LoVo (cell line): ENCODE measurements around the gene ANKS1B.

ENCODE experiments used
- DNase-seq: peaks from one replicate; pipeline ENCODE4 v3.0.0-alpha.2; 2016; ENCODE audit warnings: low spot score

The ANKS1B gene

DNA sequence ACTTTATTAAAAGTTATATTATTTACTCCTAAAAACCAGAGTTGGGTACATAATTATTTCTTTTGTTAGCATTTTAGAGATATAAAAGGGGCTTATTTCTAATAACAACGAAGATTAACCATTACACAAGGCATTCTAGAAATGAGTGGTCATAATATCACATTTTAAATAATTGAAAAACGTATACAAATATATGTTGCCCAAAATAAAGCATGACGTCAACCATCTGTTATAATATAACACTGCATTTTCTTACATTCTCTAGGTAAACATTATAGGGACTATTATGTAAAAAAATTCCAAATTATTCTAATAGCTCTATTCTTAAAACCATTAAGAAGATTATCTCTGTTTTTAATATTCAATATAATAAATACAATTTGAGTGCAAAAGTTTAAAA is 792.2 kb downstream of the ANKS1B start:
- no peak for DNase-seq

DNA sequence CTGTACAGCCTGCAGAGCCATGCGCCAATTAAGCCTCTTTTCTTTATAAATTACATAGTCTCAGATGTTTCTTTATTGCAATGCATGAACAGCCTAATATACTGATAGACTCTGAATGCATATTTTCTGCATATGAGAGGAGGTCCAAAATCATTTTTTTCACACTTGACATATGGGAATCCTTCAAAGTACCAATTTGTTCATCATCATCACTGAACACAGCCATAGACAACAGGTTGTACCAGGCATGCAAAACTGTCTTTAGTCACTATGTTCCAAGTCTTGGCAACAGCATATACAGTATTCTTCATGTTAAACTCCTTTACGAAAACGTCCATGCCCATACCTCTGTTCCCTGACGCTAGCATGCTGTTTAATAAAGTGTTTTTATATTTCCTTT is 807.9 kb downstream of the ANKS1B start:
- DNase-seq: no peak

DNA sequence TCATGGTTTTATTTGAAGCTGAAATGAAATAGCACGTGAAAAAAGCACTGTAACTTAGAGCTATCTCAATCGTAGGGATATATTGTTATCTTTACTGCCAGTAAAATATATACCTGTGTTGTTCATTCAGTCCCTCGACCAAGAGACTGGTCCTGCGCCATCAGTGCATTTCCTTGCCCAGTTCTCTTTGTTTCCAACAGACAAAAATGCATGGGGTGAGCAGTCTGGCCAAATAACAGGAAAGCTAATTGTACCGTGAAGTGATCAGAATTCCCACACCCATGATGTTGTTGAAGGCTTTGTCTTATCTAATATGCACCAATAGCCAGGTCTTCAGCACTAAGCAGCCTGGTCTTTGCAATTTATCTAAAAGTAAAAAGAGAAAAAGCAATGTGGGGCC is 814.3 kb downstream of the ANKS1B start:
- no peak for DNase-seq

DNA sequence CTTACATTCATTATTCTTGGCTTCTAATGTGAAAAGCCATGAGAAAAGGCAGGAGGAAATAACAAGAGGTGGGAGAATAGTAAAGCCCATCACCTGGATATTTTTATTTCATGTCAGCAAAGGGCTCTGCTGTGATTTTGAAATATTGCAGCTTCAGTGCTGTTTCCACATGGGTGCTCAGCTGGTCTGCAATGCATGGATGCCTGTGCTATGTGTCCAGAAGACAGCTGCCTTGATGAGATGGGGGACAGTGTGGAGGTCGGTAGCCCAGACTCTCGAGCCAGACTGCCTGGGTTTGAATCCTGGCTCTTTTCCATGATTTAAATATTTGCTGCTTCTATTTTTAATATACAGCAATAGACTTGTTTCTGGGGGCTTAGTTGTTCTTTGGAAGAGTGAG is 814.7 kb downstream of the ANKS1B start:
- DNase-seq: no peak

DNA sequence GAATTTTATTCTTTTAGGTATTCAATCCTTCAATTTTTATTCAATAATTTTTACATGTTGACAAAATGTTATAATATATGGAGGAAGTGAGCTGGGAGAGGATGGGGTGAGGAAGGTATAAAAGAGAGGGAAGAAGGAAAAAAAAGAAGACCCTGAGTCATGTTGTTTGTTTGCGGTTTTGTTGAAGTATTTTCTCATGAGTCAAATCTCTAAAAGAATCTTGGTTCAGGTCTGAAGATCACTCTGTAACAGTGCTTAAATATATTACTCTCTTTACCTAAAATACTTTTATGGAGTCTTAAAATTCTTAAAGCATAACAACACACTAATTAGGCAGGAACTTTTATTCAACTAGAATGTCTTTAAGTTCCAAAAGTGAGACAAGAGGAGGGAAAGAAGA is 826.8 kb downstream of the ANKS1B start:
- DNase-seq: peak; percentile 55

DNA sequence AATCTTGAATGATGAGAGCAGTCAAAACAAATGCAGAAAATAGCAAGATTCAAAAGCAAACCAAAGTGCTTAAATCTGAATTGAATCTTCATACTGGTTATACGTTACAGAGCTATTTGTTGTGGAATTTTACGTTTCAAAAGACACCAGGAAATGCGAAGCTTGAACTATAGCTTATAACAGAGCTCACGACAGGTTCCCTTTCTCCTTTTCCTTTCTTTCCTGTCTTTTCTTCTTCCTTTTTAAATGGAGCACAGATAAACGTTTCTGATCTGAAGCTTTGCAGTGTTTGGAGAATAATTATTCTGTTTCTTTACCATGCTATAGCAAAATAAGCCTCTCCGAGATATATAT is 829.8 kb downstream of the ANKS1B start:
- DNase-seq: no peak

DNA sequence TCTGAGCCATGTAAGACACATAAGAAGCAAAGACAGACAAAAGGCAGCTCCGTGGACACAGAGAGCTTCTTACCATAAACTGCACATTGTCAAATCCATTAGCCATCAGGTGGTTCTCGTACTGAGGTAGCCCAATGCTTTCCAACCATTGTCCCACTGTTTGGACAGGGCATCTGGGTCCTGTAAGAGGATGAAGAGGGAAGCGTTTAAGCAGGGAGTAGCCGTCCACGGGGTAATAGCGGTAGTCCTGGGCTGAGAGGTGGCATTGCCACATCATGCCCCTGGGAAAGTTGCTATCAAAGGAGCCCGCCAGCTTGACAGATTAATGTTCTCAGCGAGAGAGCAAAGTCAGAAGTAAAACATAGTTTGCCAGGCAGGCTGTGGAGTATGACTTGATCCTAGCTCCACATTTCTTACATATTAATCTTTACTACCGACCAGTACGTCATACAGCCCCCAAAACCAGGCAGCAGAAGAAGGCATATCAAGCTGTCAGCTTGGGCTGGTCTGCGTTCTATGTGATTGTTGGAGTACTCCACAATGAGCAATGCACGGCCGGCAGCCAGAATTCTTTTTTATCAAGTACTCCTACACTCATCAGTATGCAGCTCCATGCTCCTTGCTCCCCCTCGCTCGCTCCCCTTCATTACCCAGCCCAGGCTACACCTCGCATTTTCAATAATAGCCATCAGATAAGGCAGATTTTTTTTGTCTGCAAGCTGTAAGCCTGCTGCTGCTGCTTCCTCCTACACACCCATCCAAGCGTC is 830.3 kb downstream of the ANKS1B start:
- DNase-seq: no peak

DNA sequence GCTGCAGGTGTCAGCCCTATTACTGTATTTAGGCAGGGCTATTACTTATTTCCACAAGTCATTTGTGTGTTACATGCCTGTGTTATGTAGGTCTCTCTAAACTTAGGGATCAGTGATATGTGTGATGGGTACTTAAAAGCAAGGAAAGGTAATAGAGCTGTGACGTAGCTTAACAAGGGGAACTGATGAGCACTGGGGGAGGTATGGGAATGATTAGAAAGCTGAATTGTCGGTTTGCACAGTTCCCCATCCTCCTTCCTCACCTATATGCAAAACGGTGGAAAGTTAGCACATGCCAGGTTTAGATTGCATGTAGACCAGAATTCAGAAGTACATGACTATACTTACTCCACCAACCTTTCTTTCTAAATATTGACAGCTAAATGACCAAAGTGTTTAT is 831.4 kb downstream of the ANKS1B start:
- DNase-seq: no peak

DNA sequence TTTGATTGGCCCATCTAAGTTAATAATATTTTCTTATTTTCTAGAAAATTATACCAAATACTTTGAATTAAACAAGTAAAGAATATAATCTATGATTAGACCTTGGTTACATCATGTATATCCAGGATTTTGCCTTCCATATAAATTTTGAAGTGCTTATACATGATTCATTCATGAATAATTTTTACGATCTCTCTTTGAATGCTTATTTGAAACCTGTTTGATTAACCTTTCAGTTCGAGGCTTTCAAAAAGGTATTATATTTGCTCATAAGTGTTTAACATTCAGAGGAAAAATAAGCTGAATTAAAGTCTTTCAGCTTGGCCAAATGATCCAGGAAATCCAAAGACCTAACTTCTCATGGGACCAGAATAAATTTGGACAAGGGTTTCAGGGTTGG is 832.4 kb downstream of the ANKS1B start:
- DNase-seq: no peak

DNA sequence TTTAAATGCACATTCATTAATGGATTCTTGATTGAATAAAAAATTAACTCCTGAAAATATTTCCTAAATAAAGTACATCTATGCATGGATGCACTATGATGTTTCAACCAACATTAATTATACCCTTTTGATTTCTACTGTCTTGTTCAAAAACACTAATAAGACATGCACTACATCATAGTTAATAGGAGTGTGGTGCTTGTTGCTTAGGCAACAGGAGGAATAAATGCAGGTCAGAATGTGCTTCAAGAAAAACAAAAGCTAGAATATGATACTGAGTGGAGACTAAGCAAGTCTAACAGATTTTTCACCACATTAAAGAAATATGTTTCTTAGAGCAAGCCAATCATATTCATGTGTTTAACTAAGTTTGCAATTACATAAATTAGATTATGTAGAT is 833.0 kb downstream of the ANKS1B start:
- no peak for DNase-seq

DNA sequence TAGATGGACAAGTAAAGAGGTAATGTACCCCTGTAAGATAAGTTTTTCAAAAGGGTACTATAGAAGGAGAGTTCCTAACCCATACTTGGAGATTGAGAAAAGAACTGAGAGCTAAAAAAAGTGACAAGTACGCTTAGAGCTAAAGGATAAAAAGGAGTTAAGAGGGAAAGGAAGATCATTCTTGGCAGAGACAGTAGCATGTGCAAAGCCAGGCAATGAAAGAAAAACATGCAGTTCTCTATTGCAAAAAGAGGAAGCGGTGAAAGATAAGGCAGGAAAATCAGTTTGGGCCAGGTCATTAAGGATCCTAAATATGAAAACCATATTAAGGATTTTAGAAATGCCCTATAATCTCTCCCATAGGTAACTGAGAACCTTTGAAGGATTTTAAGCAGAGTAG is 837.6 kb downstream of the ANKS1B start:
- DNase-seq: no peak

DNA sequence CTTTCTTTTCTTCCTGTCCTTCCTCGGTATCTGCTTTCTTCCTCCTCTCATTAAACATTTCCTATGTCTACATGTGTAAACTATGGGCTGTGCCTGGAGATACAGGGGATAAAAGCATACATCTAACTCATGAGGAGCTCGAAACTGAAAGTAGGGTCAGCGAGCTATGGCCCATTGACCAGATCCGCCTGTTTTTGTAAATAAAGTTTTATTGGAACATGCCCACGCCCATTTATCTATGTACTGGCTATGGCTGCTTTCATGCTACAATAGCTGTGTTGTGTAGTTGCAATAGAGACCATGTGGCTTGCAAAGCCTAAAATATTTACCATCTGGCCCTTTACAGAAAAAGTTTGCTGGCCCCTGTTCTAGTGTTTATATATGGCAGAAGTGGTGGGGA is 838.0 kb downstream of the ANKS1B start:
- no peak for DNase-seq

DNA sequence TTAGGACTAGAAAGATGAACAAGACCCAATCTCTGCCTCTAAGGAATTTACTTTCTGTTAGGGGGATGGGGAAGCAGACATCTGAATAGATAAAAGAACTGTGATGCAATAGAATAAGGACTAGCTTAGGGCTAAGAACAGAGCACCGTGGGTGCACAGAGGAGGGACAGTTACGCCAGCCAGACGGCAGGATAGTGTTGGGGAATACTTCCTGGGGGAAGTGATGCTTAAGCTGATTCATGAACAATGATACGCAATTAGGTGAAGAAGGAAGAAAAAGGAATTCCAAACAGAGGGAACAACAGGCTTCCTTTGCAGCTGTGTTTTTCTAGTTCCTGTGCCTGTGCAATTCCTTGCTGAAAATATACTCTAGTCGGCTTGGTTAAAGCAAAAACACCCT is 838.6 kb downstream of the ANKS1B start:
- DNase-seq: no peak

DNA sequence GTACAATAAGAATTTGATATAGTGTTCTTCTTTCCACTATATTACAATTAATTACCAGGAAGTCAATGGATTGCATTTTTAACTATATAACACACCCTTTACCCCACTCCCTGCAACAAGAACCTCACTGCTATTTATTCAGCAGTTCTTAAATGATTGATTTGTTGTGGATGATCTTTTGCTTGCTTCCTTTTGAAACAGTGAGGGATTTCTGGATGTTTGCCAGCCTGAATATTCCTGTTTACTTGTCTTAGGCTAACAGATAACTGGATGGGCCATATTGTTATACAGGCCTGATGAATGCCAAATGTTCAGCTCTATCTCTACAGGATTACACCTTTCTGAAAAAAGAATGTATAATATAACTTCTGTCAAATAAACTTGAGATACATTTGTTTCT is 842.1 kb downstream of the ANKS1B start:
- no peak for DNase-seq

DNA sequence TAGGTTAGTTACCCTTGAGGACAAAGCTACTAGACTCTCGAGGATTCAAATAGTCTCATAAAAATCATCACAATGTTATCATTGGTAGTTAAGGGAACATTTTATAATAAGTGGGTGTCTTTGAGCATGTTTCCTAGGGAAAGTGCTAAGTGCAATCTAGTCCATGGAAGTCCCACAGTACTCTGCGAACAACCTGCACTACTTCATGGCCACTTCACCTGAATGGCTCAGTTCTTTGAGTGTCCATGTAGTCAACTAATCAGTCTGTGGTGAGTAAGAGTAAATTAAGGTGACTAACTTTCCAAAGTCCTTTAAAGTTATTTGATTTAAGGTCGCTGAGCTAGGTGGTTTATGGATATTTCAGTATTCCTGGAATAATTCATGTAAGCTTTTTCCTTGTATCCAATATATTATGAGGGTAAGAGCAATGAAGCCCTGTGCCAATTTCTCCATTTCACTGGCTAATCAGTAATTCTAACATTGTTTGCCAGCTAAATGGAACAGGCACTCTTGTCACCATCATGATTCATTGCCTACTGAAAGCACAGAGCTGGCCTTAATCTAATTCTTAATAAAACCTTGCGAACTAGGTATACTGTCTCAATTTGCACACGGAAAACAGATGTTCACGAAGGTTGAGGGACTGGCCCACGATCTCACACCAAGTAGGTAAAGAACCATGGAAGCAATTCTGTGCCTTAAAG is 844.6 kb downstream of the ANKS1B start:
- DNase-seq: no peak

DNA sequence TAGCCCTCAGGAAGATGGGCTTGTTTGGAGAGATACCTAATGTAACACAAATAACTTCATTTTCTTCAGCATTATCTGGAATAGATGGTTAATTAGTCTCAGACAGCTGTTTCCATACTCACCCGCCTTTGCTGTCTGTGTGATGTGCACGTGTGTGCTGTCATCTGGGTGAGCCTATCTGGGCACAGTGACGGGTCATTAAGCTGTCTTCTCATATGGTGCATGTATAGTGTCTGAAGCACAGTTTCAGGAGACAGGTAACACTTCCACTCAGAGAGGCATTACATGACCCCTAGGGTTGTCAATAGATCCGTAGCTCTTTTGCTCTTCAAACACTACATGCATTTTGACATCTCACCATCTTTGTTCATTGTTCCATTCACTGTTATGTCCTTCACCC is 846.3 kb downstream of the ANKS1B start:
- no peak for DNase-seq

DNA sequence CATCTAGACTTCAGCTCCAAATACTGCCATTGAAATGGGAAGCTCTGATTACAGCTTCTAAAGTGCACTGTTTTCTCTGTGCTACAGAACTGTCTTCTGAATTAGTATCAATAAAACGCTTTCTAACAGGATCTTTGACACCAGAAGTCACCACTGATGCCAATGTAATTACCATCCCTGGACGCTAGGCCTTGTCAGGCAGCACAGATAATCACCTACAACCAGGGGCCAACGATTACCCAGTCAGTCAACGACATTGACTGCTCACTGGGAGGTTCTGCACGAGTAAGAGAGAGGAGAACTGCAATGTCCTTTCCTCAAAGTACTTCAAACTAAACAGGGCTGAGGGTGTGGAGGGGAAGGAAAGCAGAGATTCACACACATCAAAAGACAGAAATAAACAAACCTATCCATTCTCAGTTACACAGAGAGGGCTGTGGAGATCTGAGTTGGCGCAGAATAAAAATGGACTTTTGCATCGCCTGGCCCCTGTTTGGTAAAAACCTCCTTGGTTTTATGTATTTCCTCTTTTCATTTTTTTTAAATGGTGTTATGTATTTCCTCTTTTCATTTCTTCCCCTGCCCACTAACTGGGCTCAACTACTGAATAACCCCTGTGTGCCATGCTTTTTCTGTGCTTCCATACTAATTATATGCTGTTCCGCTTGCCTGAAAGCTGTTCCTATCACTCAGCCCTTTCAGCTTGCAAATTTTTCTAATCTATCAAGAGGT is 847.4 kb downstream of the ANKS1B start:
- DNase-seq: no peak

DNA sequence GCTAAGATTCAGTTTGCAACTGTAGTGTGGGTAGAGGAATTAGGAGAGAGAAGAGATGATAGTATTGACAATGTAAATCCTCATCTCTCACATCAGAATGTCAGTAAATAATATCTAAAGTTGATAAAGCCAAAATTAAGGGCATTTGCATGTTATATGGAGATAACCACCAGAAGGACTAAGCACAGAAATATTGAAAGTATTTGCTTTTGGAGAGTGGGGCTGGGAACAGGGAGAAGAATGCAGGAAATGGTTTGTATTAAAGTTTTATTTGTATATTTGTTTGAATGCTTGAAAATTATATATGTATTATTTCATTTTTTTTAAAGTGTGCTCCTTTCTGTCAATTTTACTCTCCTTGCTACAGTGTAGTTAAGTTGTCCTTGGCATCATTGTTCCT is 848.2 kb downstream of the ANKS1B start:
- no peak for DNase-seq

DNA sequence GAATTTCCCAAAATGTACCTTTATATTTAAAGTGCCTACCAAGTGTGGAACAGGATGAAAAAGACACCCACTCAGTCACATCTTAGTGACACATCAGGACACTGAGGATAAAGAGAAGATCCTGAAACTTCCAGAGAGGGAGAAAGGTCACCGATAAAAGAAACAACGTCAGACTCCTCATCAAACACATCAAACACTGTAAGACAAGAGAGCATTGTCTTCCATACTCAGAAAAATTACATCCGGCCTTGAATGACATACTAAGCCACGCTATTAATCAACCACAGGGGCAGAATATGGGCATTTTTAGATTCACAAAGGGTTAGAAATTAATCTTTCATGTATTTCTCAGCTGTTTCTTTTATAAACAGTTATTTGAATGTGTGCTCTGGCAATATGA is 849.4 kb downstream of the ANKS1B start:
- DNase-seq: no peak

DNA sequence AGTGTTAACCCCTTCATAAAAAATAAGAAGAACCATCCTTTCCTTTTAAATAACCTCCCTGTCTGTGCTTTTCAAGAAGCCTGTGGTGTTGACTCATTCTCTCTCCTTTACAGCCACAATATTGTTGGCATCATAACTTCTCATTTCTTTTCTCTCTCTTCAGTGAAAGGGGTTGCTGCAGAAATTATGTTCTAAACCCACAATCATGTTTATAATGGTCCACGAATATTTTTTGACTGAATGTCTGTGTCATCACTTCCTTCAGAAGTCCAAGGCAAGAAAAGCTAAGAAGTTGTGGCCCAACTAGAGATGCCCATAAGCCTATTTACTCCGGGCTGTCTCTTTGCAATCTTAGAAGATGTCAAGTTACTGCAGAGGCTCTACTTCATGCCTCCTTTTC is 851.3 kb downstream of the ANKS1B start:
- no peak for DNase-seq

DNA sequence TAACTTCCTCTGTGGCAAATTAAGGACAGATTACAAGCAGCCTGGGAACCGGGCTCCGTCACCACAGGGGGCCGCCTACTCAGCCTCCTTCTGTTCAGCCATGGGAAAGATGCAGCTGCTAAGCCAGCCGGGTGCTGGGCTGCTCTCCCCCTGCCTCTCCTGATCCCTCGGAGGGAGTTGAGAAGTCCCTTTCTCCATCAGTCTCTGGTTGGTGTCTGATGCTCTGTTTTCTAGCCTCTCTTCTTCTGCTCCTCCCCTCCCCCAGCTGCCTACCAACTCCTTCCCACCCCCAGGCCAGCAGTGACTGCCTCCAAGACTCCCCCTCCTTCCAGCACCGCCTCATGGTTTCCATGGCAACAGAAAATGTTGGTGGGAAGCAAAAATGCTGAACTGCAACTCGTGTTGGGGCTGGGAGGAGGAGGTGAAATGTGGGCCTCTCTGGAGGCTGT is 853.0 kb downstream of the ANKS1B start:
- DNase-seq: no peak

DNA sequence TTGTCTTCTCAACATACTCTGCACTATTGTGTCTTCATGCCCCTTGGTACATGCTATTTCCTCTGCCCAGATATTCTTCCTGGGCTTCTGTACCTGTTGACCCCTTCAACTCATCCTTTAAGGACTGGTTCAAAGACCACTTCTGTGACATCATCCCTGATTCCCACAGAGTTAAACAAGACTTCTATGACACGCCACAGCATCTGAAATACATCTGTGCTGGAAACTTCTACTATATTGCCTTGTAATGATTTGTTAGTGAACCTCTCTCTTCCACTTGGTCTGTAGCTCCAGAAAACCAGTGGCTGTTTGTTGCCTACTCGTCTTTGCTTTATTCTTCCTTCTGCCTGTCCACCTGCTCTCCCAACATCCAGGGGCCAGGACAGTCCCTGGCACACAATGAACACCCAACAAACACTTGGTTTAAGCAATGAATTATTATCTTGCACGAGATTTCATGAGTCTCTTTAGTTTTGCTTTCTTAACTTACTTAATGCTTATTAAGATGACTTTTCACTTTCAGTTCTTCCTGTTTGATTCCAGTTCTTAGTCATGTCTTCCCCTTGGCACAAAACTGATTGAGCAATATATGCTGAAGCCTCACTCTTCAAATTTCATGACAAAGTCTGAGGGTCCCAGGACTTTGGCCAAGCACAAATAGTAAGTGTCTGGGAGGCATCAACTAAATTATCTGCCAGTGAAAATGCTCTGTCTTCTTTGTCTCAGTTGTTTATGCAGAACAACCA is 853.8 kb downstream of the ANKS1B start:
- DNase-seq: no peak
